ENCODE measurements around the gene LARP7.
"Not testable (repeated sequence)": the region's sequence is repeated elsewhere in the genome, so short reads cannot be mapped to it uniquely, and the experiment has no call there.

LARP7 gene

DNA sequence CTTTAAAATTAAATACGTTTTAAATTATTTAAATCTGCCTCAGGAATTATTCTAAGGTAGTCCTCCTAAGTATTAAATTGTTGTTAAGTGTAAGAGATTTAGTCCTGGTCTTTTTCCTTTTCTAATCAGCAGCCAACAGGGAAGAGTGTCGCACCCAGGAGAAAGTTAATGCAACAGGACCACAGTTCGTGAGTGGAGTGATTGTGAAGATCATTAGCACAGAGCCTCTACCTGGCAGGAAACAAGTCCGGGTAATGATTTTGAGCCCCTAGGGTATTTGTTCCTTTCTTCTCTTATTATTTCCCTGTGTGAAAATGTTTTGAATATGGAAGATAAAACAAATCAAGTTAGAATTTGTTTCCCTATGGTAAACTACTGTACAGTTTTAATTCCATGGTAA lies 13.4 kb downstream of the LARP7 start:
- DNase-seq (ENCODE audit: low read depth in 2 of 2): no peak

DNA sequence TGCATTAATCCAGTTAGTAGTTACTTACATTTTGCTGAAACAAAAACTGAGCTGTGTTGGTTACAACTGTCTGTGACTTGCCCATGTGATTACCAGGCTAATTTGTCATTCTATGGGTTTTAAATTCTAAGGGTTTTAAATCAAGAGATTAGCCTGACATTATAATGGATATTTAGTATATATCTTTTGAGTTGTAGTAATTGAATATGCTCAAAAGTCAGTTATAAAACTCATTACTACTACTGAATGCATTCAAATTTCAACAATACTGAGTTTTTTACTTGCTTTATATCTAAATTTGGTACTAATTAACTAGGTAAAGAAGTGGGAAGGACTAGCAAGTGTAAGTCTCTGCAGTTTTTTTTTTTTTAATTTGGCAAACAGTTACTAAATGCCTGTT lies 14.7 kb downstream of the LARP7 start:
- DNase-seq (ENCODE audit: low read depth in 2 of 2): no peak

DNA sequence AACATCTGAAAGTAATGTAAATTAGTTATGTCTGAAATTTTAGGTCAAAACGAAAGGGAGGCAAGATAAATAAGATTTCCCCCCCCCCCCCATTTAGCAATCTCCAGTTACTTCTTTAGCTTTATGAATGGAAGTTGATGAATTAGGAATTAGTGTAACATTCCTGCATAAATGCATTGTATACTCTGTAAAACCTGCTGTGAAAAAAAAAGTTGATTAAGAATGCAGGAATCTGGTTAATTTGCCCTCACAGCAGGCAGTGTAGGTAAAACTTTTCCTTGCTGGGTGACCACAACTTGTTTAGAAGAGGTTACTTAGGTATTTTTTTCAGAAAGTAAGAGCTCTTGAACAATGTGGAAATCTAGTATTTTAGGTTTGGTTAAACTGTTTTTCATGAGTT lies 15.3 kb downstream of the LARP7 start:
- no peak for DNase-seq (ENCODE audit: low read depth in 2 of 2)

DNA sequence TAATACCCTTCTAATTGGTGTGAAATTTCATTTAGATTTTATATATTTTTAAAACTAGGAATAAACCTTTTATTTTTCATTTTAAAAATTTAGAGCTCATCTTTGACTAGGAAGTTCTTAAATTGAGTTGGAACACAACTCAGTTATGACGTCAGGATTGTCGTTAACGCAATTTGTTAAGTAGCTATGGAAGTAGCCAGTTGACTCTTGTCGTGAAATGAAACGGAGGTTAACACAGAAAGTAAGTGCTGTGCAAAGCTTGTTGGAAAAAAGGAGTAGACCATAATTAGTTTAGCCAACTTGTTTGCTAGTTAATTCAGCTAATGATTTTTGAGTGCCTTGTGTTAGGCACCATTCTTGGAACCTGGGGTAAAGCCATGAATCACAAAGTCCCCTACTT lies 18.3 kb downstream of the LARP7 start:
- no peak for DNase-seq (ENCODE audit: low read depth in 2 of 2)

DNA sequence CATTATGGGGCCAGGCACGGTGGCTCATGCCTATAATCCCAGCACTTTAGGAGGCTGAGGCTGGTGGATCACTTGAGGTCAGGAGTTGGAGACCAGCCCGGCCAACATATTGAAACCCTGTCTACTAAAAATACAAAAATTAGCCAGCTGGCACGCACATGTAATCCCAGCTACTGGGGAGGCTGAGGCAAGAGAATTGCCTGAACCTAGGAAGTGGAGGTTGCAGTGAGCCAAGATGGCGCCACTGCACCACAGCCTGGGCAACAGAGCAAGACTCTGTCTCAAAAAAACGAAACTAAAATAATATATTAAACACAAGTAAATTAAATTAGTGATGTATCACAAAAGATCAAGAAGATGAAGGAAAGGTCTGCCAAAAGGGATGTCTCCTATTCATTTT lies 19.2 kb downstream of the LARP7 start:
- DNase-seq (ENCODE audit: low read depth in 2 of 2): not testable (repeated sequence)

DNA sequence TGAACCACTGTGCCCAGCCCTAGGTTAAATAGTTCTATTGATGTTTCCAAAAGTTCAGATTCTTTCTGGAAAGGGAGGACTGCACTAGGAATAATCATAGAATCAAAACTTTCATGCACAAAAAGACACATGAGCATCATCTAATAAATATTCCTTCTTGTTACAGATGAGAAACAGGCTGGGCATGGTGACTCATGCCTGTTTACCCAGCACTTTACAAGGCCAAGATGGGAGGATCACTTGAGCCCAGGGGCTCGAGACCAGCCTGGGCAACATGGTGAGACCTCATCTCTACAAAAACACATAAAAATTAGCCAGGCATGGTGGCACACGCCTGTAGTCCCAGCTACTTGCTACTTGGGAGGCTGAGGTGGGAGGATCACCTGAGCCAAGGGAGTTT lies 27.7 kb downstream of the LARP7 start:
- DNase-seq (ENCODE audit: low read depth in 2 of 2): no peak

DNA sequence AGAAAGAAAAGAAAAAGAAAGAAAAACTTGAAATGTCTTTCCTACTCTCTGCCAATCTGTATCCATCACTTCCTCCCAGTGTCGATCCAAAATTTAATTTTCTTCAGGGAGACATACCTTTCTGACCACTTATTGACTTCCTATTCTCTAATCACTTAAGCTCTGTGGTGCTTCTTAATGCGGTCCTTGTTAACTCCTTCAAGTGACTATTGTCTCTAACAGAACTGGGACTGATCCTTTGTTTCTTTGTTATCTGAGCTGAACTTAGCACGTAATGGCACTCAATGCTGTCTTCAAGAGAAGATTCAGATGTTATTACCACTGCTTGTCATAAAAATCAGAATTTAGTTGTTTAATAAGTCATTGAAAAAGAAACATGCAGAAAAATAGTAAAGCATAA lies 31.2 kb downstream of the LARP7 start:
- no peak for DNase-seq (ENCODE audit: low read depth in 2 of 2)

DNA sequence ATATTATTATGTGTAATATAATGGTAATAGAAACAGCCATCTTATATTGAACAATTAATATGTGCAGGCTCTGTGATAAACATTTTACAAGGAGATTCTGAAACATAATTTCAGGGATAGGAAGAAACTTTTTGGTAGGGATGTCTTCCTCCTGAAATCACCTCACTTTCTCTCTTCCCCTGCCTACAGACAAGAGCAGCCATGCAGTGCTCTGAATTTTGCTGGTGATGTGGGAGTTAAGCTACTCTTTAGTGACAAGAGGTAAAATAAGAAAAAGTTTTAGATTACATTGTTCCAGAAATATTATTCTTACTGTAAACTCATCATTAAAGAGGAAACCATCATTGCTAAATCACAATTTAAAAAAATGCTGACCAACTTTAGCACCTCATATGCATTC lies 36.1 kb downstream of the LARP7 start:
- DNase-seq (ENCODE audit: low read depth in 2 of 2): no peak

DNA sequence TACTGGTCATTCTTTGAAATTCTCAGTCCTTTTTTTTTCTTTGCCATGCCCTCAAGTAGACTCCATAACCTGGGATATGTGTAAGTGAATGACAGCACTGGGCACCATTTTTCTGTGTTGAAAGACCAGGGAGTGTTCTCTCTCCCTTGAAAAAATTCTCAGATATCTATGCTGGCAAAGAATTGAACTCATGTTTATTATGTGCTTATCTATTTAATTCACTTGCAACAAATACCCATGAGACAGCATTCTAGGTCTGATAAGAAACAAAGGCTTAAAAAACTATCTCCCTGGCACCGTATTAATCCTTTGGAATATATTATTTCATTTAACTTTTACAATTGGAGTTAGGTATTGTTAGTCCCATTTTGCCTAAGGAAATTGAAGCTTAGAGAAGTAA lies 36.7 kb downstream of the LARP7 start:
- no peak for DNase-seq (ENCODE audit: low read depth in 2 of 2)

DNA sequence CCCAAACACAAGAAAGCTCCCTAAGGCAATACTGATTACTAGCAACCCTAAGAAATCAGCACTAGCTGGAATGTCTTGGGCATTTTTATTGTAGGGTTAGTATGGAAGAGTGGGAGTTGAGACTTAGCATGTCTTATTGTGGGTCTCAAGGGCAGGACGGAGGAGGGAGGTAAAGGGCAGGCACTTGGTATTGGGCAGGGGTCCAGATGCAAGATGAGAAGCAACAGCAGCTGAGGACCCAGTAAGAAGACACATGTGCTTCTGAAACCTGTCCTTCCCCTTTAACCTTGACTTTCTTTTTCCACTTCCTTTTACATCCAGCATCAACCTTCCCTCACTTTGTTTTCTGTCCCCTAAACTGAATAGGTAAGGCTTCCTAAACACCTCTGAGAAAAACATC lies 37.4 kb downstream of the LARP7 start:
- no peak for DNase-seq (ENCODE audit: low read depth in 2 of 2)

DNA sequence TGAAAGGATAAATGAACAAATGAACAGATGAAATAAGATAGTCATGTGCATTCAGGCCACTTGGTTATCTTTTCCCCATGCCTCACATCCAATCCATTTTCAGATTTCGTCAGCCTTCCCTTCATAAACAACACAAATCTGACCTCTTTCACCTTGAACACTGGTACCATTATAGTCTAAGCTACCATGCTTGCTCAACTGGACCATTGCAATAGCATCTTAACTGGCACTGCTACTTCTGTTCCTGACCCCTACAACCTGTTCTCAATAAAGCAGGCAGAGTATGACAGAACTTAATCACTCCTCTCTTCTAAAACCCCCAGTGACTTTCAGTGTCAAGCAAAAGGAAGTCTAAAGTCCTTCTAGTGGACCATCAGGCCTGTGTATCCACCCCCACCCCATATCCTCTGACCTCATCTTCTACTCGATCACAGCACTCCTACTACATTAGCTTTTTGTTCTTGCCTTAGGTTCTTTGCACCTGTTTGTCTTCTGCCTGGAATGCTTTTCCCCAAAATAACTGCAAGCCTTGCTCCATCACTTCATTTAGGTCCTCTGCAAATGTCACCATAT lies 40.7 kb downstream of the LARP7 start:
- DNase-seq (ENCODE audit: low read depth in 2 of 2): no peak

DNA sequence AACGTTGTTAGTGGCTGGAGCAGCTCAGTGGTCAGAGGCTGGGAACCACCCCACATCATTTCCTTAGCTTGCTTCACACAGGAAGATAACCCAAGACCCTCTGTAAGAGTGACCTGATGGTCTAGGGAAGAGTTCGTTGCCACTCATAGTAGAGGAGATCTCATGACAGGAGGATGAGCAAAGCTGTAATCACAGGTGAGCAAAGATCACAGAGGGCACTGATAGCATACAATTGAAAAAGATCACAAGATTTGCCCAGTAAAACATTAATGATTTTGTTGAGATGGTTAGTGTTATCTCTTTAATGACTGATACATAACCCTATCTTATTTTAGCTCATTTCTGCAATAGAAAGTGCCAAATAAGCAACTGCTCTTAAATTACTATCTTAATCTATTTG lies 44.1 kb downstream of the LARP7 start:
- no peak for DNase-seq (ENCODE audit: low read depth in 2 of 2)

DNA sequence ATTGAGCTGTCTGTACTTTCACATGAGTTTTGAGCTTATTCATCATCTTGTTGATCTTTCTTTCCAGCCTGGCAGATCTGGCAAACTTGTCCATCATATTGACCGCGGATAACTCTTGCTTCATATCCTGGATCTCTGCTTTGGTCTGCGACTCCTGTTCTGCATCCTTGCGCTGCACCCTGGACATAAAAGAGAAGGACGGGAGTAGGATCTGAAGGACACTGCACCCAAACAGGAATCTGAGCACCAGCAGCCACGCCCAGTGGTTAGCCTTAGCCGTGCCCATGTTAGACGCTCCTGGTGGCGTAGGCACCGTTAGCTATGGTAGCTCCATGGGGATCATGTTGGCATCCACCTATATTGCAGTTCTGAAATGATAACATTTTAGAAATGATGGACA lies 56.6 kb downstream of the LARP7 start:
- no peak for DNase-seq (ENCODE audit: low read depth in 2 of 2)

DNA sequence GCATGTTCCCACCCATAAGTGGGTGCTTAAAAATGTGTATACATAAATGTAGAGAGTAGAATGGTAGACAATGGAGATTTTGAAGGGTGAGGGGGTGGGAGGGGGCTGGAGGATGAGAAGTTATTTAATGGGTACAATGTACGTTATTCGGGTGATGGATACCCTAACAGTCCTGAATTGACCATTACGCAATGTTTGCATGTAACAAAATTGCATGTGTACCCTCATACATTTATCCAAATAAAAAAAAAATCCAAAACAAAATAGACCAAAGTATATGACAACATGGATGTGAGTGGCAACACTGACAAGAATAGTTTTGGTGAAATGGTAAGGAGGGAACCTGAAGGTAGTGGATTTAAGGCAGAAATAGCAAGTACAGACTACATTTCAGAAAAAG lies 63.7 kb downstream of the LARP7 start:
- DNase-seq (ENCODE audit: low read depth in 2 of 2): no peak

DNA sequence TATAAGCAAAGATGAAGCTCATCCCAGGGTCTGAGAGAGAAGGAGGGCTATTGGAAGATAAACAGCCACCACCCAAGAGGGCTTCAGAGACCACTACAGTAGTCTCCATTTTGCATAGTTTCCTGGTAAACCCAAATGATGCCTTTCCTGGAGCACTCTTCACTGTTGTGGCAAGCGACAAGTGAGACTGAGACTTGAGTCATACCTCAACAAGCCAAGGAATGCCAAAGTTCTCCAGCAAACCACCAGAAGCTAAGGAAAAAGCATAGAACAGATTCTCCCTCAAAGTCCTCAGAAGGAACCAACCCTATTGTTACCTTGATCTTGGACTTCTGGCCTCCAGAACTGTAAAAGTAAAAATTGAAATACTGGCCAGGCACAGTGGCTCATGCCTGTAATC lies 65.9 kb downstream of the LARP7 start:
- no peak for DNase-seq (ENCODE audit: low read depth in 2 of 2)

DNA sequence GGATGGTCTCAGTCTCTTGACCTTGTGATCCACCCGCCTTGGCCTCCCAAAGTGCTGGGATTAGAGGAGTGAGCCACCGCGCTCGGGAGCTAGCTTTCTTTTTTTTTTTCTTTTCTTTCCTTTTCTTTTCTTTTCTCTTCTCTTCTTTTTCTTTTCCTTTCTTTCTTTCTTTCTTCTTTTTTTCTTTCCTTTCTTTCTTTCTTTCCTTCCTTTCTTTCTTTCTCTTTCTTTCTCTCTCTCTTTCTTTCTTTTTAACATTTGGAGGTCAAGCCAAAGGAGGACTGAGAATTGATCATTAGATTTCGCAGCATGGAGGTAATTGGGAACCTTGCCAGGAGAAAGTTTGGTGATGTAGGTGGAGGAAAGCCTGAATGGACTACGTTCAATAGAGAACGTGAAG lies 67.4 kb downstream of the LARP7 start:
- DNase-seq (ENCODE audit: low read depth in 2 of 2): no peak

DNA sequence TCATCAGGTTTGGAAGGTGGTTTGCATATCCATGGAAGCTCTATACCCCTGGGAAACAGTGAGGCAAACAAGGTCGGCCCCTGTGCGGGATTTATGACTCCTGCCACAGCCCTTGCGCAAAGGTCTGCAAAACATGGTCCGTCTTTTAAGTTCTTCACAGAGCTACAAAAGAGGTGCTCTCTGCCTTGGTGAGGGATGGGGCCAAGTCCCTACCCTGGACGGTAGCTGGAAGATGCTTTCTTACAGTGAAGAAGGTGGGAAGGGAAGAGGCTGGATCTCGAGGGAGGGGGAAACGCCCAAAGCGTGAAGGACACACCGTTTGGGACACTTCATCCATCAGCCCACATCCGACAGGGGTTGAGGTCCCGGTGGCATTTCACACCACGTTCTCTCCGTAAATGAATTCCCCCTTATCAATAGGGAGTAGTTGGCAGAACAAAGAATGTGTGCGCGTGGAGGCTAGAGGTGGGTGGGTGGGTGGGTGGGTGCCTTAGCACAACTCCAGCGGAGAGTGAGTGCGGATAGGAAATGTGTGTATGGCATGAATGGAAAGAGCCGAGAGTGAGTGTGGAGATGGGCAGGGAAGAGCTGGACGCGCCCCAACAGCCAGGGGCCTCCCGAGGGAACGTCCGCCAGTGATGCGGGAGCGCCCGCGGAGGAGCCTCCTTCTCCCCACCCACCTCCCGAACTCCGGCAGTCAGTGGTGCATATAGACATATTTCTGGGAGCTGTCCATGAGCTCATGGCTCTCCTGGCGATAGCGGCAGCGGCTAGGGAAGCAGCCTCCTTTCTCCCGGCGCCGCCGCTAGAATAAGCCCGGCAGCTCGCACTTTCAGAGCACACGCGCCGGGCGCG lies 68.3 kb downstream of the LARP7 start:
- no peak for DNase-seq (ENCODE audit: low read depth in 2 of 2)

DNA sequence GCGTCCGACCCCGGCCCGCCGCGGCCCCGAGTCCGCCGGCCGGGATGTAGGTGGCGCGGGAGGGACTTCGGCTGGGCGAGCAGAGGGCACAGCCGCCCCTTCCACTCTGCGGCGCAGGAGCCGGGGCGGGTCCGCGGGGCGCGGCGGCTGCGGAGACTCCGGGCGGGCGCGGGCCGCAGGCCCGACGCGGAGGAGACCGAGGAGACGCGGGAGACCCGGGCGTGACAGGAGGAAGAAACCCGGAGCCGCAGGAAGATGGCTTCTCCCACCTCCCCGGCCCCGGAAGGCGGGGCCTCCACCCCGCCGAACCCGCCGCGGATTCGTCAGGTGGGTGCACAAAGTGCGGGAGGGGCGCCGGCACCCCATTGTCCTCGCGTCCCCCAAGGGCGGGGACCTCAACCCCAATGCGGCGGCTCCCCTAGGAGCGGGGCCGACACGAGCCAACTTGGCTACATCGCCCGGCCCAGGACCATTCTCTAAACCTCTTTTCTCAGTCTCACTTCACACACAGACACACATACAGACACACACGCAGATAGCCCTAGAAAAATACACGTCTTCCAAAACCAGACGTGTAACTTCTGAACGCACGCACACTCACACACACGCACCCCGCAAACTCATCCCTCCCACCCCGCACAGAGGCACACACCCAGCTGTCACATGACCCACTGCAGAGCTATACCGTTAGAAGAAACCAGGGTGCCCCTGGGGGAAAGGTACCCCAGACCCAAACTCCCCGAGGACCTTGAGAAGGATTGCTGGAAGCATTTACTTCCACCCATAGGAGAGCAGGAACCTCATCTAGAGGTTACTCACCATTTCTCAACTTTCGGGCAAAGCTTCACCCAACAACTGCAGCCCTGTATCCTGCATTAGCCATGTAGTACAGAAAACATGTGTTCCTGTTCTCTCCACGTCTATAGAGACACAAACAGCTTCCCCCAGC lies 69.2 kb downstream of the LARP7 start:
- not testable (repeated sequence) for DNase-seq (ENCODE audit: low read depth in 2 of 2)

DNA sequence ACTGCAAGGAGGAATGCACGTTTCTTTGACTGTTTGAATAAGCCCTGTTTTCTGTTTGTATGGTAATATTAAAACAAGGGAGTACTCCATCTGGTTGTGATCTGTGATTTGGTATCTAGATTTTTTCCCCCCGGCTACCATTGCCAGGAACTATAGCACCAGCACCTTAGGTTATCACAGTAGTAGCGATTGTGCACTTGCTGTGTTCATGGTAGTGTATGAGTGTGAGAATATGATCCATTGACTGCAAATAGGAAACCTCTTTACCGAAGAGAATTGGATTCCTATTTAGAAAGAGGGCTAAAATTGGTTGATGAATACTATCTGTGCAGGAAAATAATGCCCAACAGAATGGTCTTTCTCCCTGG lies 69.9 kb downstream of the LARP7 start:
- no peak for DNase-seq (ENCODE audit: low read depth in 2 of 2)

Data from stimulated activated CD4-positive, alpha-beta T cell treated with anti-CD3 and anti-CD28 coated beads, Interleukin-1b, Interleukin-23, amount 100 ng/mL, for 1 hour (primary cell).